ENCODE measurements around the gene HOXD4.
A peak's percentile ranks its signal among the peaks of the same experiment; 100 is the strongest.

Gene HOXD4

DNA sequence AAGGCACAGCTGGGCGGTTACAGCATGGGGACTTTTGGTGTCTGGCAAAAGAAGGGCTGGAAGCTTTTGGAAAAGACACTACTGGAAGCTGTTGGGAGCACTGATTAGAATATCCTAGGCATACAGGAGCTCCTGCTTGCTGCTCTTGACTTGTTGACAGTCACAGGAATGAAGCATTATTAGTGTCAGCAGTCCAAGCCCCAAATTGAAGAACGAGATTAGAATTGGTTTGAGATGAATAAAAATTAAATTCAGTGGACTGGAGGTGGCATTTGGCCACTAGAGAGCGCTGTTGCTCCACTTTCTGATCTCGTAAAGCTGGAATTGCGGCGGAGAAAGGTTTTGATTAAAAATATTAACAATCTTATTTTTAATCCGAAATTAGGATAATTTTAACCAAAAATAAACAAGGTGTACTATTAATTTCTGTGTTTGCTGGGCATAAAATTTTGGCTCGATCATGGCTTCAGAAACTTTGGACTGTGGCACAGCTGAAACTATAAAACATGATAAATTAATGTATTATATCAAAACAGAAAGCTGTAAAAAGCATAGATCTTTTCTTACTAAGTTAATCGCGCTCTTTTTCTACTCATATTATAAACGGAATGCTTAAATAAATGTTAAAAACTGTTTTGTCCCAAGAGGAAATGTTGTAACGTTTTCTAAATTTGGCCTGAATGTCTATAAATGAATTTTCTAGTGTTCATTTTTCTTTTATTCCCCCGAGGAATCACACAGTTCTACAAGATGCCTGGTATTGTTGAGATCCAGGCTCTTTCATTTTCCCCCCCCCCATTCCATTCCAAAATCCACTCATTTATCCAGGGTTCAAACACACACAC, 24.2 kb upstream of the HOXD4 start:
- peak; percentile 67 for DNase-seq (ENCODE audit: low spot score)

DNA sequence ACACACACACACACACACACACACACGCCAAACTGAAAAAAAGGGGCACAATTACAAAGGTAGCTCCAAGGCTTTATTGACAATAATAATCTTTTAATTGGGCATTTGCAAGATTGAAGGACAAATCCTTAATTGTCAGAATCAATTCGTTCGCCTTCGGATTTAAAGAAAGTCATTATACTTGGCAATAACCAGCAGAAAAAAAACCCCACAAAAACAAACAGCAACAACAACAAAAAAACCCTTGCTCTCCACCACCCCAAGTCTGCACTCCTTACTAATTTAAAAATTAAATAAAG, 23.6 kb upstream of the HOXD4 start:
- DNase-seq (ENCODE audit: low spot score) = no peak

DNA sequence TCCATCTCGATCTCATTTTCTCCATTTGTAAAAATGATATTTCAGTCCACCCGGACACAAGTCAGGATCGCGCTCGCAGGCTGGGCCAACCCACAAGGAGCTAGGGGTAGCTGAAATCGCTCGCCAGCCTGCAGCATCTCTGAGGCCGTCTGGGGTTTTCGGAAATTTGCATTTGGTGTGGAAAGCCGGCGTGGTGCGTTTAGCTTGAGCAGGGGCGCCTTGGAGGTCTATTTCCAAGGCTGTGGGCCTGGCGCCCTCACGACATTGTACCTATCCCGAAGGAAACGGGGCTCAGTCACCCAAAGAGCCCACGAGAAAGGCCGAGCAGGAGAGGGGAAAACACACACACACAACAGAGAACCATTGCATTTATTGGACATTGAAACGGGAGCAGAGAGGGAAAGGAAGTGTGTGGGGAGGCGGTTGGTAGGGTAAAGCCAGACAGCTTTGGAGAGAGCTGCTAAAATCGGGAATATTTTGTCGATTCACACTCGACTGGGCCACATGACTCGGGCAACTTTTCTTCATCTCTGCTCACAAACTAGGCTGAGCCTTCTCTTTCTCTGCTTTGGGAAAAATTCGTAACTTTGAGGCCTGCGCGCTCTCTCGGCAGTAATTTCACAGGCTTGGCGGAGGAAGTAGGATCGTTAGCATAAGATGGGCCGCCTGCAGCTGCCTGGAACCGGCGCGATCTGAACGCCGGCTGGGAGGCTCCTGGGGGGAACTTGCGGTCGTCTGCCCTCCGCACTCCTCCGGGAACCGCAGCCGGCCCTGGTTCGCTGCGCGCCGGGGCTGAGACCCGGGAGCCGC, 23.0 kb upstream of the HOXD4 start:
- DNase-seq (ENCODE audit: low spot score) = no peak

DNA sequence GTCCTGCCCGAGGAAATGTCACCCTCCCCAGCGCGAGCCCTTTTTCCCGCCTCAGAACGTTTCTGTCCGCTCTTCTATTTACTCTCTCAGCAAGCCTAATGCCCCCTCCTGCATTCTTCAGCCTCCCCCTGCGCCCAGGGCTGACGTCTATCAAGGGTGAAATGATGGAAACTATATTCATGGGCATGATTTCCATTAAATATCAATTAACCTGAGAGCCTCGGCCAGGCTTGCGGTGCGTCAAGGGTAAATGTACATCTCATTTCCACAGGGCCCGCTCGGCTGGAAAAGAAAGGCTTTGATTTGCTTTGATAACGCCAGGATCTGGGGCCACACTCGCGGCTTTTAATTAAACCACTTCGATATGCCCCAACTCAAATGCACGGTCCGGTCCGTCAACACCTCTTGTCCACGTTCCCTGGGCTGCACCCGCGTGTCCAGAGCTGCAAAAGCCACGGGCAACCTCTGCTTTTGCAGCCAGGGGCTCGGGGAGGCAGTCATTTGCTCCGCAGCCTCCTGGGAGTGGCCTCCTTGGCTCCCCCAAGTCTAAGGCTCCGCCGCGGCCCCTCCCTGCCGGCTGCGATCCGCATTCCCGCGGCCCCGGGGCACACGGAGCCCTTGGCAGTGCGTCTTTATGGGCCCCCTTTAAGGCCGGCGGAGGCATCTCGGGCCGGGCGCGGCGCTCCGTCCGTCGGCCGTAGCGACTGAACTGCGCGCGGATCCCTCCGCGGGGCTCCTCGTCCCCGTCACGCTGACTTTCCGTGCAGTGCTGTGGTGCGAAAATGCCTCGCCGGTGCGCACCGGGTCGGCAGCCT, 22.2 kb upstream of the HOXD4 start, which contains the start of gene HOXD8:
Gene HOXD8, plus strand, starts transcription at position 724 of the 815 bp plus-strand sequence. CDS start 662 bp downstream, outside the sequence.
- no peak for DNase-seq (ENCODE audit: low spot score)

- DNase-seq (ENCODE audit: low spot score) = no peak
Observed at GRCh38 chr2:176129813-176130146, 21.6 kb upstream of the HOXD4 start.

DNA sequence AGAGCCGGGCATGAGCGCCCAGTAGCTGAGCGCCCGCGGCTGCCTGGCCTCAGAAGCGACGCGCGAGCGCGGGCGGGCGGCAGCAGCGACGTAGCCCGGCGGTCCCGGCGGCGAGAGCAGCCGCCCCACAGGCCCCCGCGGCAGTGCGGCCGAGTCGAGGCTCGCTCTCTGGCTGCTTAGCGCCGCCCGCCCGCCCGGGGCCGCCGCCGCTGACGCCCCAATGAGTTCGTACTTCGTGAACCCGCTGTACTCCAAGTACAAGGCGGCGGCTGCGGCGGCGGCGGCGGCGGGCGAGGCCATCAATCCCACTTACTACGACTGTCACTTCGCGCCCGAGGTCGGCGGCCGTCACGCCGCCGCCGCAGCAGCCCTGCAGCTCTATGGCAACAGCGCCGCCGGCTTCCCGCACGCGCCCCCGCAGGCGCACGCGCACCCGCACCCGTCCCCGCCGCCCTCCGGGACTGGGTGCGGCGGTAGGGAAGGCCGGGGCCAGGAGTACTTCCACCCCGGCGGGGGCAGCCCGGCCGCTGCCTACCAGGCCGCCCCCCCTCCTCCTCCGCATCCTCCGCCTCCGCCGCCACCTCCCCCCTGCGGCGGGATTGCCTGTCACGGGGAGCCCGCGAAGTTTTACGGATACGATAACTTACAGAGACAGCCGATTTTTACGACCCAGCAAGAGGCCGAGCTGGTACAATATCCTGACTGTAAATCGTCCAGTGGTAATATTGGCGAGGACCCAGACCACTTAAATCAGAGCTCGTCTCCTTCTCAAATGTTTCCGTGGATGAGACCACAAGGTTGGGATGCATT, 21.0 kb upstream of the HOXD4 start:
- DNase-seq (ENCODE audit: low spot score) = no peak

DNA sequence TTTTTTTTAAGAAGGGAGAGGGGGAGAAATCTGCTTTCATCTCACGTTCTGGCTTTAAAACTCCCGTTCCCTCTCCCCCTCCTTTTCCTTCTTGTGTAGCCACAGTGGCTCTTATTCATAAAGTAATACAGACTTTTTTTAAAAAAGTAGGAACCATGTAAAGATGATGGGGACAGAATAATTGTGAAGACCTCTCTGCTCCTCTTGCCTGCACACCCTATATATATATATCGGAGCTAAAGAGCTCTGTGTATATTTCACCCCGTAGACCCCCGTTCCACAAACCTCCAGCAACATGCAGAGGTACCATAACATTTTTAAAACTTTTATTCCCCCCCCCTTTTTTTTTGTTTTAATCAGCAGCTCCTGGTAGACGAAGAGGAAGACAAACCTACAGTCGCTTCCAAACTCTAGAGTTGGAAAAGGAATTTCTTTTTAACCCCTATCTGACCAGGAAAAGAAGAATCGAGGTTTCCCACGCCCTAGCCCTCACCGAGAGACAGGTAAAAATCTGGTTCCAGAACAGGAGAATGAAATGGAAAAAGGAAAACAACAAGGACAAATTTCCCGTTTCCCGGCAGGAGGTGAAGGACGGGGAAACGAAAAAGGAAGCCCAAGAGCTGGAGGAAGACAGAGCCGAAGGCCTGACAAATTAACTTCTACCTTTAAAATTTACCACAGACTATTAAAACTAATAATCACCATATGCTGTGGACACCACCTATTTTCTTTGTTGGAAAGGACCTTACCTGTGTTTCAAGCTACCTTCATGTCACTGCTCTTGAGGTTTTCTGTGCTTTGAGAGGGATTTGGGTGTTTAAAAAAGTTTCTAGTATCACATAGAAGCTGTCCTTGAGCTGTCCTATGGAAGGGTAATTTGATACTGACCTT, 20.1 kb upstream of the HOXD4 start:
- no peak for DNase-seq (ENCODE audit: low spot score)

GRCh38 chr2:176131848-176132158, 19.5 kb upstream of the HOXD4 start:
- no peak for DNase-seq (ENCODE audit: low spot score)

GRCh38 chr2:176132205-176133171, 18.9 kb upstream of the HOXD4 start:
- no peak for DNase-seq (ENCODE audit: low spot score)

DNA sequence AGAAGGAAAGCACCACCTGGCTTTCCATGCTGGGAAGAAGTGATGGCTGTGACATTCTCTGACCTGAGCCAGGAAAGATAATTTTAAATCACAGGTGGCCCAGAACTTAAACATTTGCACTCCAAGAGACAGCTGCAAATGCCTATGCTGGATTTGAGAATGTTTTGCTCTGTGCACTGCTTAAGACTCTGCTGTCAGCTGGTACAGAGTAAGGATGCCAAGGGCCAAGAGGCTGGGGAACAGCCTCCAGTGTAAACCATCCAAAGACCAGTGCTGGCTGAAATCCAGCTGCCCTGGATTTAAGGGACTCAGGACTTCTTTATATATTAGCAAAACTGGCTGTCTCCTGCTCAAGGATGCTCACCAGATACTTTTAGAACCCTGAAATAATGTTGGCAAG, 18.0 kb upstream of the HOXD4 start:
- DNase-seq (ENCODE audit: low spot score) = no peak

DNA sequence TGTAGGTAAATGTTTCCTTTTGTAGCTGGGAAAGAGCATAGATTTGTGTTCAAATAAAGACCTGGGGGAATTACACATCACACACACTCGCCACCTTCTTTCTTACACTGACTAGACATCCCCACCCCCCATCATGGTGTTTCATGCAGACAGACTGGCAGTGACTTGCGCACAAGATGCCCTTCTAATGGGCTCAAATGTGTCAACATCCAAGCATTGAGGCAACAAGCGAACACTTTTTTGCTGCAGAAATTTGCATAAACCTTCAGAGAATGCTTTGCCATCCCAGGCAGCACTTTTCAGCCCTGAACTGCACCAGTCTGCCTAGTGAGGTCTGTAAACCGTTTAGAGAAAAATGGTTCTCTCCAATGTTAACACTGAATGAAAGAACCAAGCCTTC, 17.3 kb upstream of the HOXD4 start:
- DNase-seq (ENCODE audit: low spot score) = no peak

- DNase-seq (ENCODE audit: low spot score) = no peak
Observed at GRCh38 chr2:176135035-176135440, 16.3 kb upstream of the HOXD4 start.

- peak; percentile 27 for DNase-seq (ENCODE audit: low spot score)
Observed at GRCh38 chr2:176136374-176137251, 14.7 kb upstream of the HOXD4 start.

- no peak for DNase-seq (ENCODE audit: low spot score)
Observed at GRCh38 chr2:176137252-176137580, 14.1 kb upstream of the HOXD4 start.

DNA sequence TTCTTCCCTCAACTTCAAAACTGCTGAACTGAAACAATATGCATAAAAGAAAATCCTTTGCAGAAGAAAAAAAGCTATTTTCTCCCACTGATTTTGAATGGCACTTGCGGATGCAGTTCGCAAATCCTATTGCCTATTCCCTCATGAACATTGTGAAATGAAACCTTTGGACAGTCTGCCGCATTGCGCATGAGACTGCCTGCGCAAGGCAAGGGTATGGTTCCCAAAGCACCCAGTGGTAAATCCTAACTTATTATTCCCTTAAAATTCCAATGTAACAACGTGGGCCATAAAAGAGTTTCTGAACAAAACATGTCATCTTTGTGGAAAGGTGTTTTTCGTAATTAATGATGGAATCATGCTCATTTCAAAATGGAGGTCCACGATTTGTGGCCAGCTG, 13.4 kb upstream of the HOXD4 start:
- no peak for DNase-seq (ENCODE audit: low spot score)

DNA sequence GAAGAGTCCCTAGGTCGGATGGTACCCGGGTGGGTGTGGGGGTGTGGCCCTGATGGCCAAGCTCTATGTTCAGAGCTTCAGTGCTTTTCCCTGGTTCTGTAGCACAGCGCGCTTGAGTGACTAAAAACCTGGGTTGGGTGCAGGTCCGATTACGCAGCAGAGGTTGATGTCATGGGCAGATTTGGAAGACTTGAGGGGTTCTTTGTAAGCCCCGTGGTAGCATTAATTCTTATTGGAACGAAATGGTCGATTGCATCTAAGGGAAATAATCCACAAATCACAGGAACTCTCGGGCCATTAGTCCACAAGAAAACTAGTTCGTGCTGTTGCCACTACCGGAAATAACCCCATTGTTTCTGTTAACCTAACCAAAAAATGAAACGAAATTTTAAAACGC, 12.8 kb upstream of the HOXD4 start:
- no peak for DNase-seq (ENCODE audit: low spot score)

GRCh38 chr2:176138923-176139660, 12.3 kb upstream of the HOXD4 start:
- no peak for DNase-seq (ENCODE audit: low spot score)

Measured in cerebellar cortex (tissue), 1 donor.